GM18507 (cell line): Measurements from ENCODE around the gene RAB40C.

Experiments used
- DNase-seq: peaks from one replicate; pipeline ENCODE4 v3.0.0; 2011; ENCODE audit warnings: low read depth; ENCODE audit not compliant: insufficient read length; ENCODE audit errors: extremely low spot score
- FAIRE-seq: peaks from 2 replicates; lab custom pipeline; 2011; peaks lifted over from hg19 to GRCh38; lab: Jason Lieb, UNC

The RAB40C gene

GRCh38 chr16:652454-653305 is 62.8 kb downstream of the RAB40C start:
- DNase-seq (no peak), FAIRE-seq (no peak)

GRCh38 chr16:654034-654433 is 64.2 kb downstream of the RAB40C start:
- DNase-seq = no peak
- no peak for FAIRE-seq

- FAIRE-seq = no peak
- no peak for DNase-seq
Measured at GRCh38 chr16:657487-657886, 67.6 kb downstream of the RAB40C start.

GRCh38 chr16:658679-659571 is 69.1 kb downstream of the RAB40C start:
- no peak for DNase-seq
- FAIRE-seq = no peak

- FAIRE-seq (no peak), DNase-seq (no peak)
Measured at GRCh38 chr16:659618-660017, 69.8 kb downstream of the RAB40C start.

GRCh38 chr16:660132-660458 is 70.2 kb downstream of the RAB40C start:
- FAIRE-seq = no peak

GRCh38 chr16:660459-661183 is 70.8 kb downstream of the RAB40C start:
- FAIRE-seq (peak; percentile 66), DNase-seq (peak; percentile 88)

More at GRCh38 chr16:660132-660458, 70.2 kb downstream of the RAB40C start:
- DNase-seq = no peak

- DNase-seq = no peak
- no peak for FAIRE-seq
Measured at GRCh38 chr16:661184-661821, 71.4 kb downstream of the RAB40C start.

- no peak for FAIRE-seq
- DNase-seq = no peak
Measured at GRCh38 chr16:662095-662494, 72.2 kb downstream of the RAB40C start.

- no peak for DNase-seq
- FAIRE-seq = no peak
Measured at GRCh38 chr16:662597-662996, 72.7 kb downstream of the RAB40C start.

GRCh38 chr16:666572-666971 is 76.7 kb downstream of the RAB40C start:
- DNase-seq (no peak), FAIRE-seq (no peak)

GRCh38 chr16:667113-667779 is 77.4 kb downstream of the RAB40C start:
- DNase-seq (no peak), FAIRE-seq (no peak)

GRCh38 chr16:667780-668518 is 78.1 kb downstream of the RAB40C start, which contains the start of gene RHOT2:
RHOT2 (plus strand) TSS chr16:668132; CDS start chr16:668200, 68 bp downstream.
- peak; percentile 83 for FAIRE-seq

GRCh38 chr16:668519-669171 is 78.8 kb downstream of the RAB40C start:
- DNase-seq (no peak), FAIRE-seq (no peak)

More at GRCh38 chr16:667780-668518, 78.1 kb downstream of the RAB40C start, which contains the start of gene RHOT2:
- peak; percentile 74 for DNase-seq

- no peak for FAIRE-seq
- DNase-seq = no peak
Measured at GRCh38 chr16:669666-670065, 79.8 kb downstream of the RAB40C start.

- DNase-seq = no peak
- no peak for FAIRE-seq
Measured at GRCh38 chr16:670485-671352, 80.9 kb downstream of the RAB40C start.
